ENCODE data around the gene TMPRSS9. TPM values are rescaled to one million over a fixed set of nuclear protein-coding genes. Genes with fewer than 3 reads are reported as not detected.
A peak's percentile ranks its signal among the peaks of the same experiment; 100 is the strongest.

The TMPRSS9 gene
- total RNA-seq, 1 experiment from 2014 or later, result 0.57 TPM

- ATAC-seq, result no peak
- CTCF ChIA-PET, result no interaction called here
- Mint-ChIP-seq H3K27ac (0 out of 2 replicates have a peak overlapping the region, but pooled peaks have one; percentile 27), H3K4me3 (no peak overlapping the region), H3K27me3 (ENCODE audit: low read depth) (no peaks in the 10 kb centered on the region), H3K36me3 (no peaks in the 10 kb centered on the region), H3K9me3 (no peaks in the 10 kb centered on the region), H3K4me1 (no peaks in the 10 kb centered on the region)
- no peak for DNase-seq (ENCODE audit: low spot score)
- no peak for TF ChIP-seq FOXK1 (CRISPR knock-in tag; IDR thresholded peaks at IDR 0.05)
- no peak for TF ChIP-seq AFF4 (CRISPR knock-in tag; IDR thresholded peaks at IDR 0.05; ENCODE audit: borderline replicate concordance)
- no peak for TF ChIP-seq RORB (CRISPR knock-in tag; IDR thresholded peaks at IDR 0.05)
- TF ChIP-seq ATF2 (CRISPR knock-in tag; IDR thresholded peaks at IDR 0.05; ENCODE audit: borderline replicate concordance, low read depth), result no peak
- TF ChIP-seq ZNF425 (CRISPR knock-in tag; conservative IDR thresholded peaks at IDR 0.05), result no peak
- TF ChIP-seq E2F5 (CRISPR knock-in tag; IDR thresholded peaks at IDR 0.05), result no peak
- TF ChIP-seq JUN (CRISPR knock-in tag; IDR thresholded peaks at IDR 0.05), result no peak
- TF ChIP-seq TEAD1 (CRISPR knock-in tag; IDR thresholded peaks at IDR 0.05), result no peak
- TF ChIP-seq USF1 (CRISPR knock-in tag; IDR thresholded peaks at IDR 0.05), result no peak
- TF ChIP-seq MAX (CRISPR knock-in tag; IDR thresholded peaks at IDR 0.05), result no peak
- TF ChIP-seq MXD4 (CRISPR knock-in tag; IDR thresholded peaks at IDR 0.05; ENCODE audit: borderline replicate concordance), result no peak
- no peak for TF ChIP-seq ZSCAN18 (CRISPR knock-in tag; IDR thresholded peaks at IDR 0.05)
- no peak for TF ChIP-seq ZBTB21 (CRISPR knock-in tag; IDR thresholded peaks at IDR 0.05; ENCODE audit: borderline replicate concordance)
- no peak for TF ChIP-seq ZNF532 (CRISPR knock-in tag; IDR thresholded peaks at IDR 0.05; ENCODE audit: borderline replicate concordance)
- TF ChIP-seq TCF7 (CRISPR knock-in tag; IDR thresholded peaks at IDR 0.05; ENCODE audit: low read depth), result no peak
- TF ChIP-seq ESRRA (CRISPR knock-in tag; IDR thresholded peaks at IDR 0.05; ENCODE audit: borderline replicate concordance), result no peak
- POLR2A ChIA-PET, result no interaction called here
Measured at GRCh38 chr19:2351591-2351990, 8.5 kb upstream of the TMPRSS9 start.

Data from WTC11 (cell line).